ENCODE results near the gene KIRREL3.

Gene KIRREL3

DNA sequence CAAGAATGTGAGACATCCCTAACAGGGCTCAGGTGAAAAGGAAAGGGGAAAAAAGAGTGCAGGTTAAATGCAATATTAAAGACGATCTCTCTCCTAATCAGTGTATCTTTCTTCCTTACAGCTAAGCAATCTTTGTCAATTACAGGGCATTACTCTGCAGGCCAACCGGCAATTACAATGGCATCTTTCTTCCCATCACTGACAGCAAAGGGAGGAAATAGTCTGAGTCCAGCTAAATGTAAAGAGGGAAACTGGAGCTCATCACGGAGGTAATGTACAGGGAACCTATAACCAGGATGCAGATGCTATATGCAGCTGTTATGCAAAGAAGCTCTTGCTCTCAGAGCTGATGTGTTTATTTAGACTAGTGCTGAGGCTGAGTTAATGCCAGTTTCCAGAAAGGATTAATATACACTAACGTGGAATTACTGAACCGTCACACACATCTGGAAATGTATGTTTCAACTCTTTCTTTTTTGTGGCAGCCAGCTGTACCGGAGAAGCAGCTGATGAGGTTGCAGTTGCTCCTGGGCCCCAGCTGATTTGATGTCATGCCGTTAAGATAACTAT lies 121.6 kb downstream of the KIRREL3 start:
- TF ChIP-seq SUZ12 (IDR thresholded peaks at IDR 0.05; ENCODE audit: extremely low read depth, insufficient read depth, insufficient read length): no peak
- no peak for TF ChIP-seq YY1 (IDR thresholded peaks at IDR 0.05; ENCODE audit: insufficient read depth, insufficient read length)
- no peak for TF ChIP-seq ZNF274 (IDR thresholded peaks at IDR 0.05; ENCODE audit: low read depth, low read length)
- Histone ChIP-seq H3K4me3 (ENCODE audit: insufficient read length, low read depth) (no peak overlapping the region), H3K4me1 (ENCODE audit: insufficient read depth, insufficient read length) (no peaks in the 10 kb centered on the region), H3K36me3 (ENCODE audit: insufficient read depth, insufficient read length, low read length) (no peaks in the 10 kb centered on the region), H3K9me3 (ENCODE audit: insufficient read depth, low read length) (no peaks in the 10 kb centered on the region), H3K27me3 (ENCODE audit: insufficient read depth, insufficient read length) (no peaks in the 10 kb centered on the region), H3K9ac (ENCODE audit: insufficient read length, low read depth) (no peak overlapping the region)
- DNase-seq (ENCODE audit: low read depth, low spot score): no peak

DNA sequence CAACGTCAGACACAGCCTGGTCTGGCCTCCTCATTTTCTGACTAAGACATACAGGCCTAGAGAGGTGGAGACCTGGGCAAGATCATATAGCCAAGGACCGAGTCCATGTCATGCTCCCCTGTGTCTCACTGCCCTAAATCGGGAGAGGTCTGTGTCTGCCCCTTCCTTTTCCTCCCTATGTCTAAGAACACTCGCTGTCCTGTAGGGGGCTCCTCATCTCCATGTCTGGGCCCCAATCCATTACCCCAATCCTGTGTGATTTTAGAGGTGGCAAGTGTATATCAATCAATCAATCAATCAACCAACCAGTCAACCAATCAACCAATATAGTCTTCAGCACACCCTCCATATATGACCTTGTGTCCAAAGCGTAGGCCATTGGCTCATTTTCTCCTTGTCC lies 125.7 kb downstream of the KIRREL3 start:
- H3K4me1 ChIP-seq (ENCODE audit: insufficient read depth, insufficient read length): no peaks in the 10 kb centered on the region
- no peaks in the 10 kb centered on the region for H3K36me3 ChIP-seq (ENCODE audit: insufficient read depth, insufficient read length, low read length)
- H3K4me3 ChIP-seq (ENCODE audit: insufficient read length, low read depth): no peak overlapping the region
- H3K9ac ChIP-seq (ENCODE audit: insufficient read length, low read depth): no peak overlapping the region
- H3K27me3 ChIP-seq (ENCODE audit: insufficient read depth, insufficient read length): no peaks in the 10 kb centered on the region
- no peak for DNase-seq (ENCODE audit: low read depth, low spot score)
- TF ChIP-seq YY1 (IDR thresholded peaks at IDR 0.05; ENCODE audit: insufficient read depth, insufficient read length): no peak
- no peak for TF ChIP-seq ZNF274 (IDR thresholded peaks at IDR 0.05; ENCODE audit: low read depth, low read length)
- TF ChIP-seq SUZ12 (IDR thresholded peaks at IDR 0.05; ENCODE audit: extremely low read depth, insufficient read depth, insufficient read length): no peak
- H3K9me3 ChIP-seq (ENCODE audit: insufficient read depth, low read length): peaks cover 13% of the 10 kb centered on the region; the same call in 1 of the 2 replicates

DNA sequence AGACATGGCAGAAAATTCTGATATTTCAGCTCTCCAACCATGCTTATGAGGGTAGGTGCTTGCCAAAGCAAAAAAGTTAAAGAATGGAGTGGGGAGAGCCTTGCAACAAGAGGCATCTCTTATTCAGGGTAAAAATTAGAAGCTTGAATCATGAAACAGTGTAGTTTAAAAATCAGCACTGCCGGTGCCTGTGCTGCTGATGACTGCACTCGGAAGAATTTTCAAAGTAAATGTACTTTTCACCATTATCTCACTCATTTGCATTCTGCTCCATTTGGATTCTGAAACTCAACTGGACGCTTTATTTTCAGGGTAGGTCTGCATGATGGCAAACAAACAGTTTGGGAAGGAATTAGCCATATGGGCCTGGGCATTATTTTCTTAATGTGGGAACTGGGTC lies 126.3 kb downstream of the KIRREL3 start:
- H3K9ac ChIP-seq (ENCODE audit: insufficient read length, low read depth): no peak overlapping the region
- TF ChIP-seq ZNF274 (IDR thresholded peaks at IDR 0.05; ENCODE audit: low read depth, low read length): no peak
- TF ChIP-seq YY1 (IDR thresholded peaks at IDR 0.05; ENCODE audit: insufficient read depth, insufficient read length): no peak
- TF ChIP-seq SUZ12 (IDR thresholded peaks at IDR 0.05; ENCODE audit: extremely low read depth, insufficient read depth, insufficient read length): no peak
- H3K9me3 ChIP-seq (ENCODE audit: insufficient read depth, low read length): peaks cover 13% of the 10 kb centered on the region; the same call in 1 of the 2 replicates
- DNase-seq (ENCODE audit: low read depth, low spot score): no peak
- no peaks in the 10 kb centered on the region for H3K36me3 ChIP-seq (ENCODE audit: insufficient read depth, insufficient read length, low read length)
- no peak overlapping the region for H3K4me3 ChIP-seq (ENCODE audit: insufficient read length, low read depth)
- H3K4me1 ChIP-seq (ENCODE audit: insufficient read depth, insufficient read length): no peaks in the 10 kb centered on the region
- no peaks in the 10 kb centered on the region for H3K27me3 ChIP-seq (ENCODE audit: insufficient read depth, insufficient read length)

DNA sequence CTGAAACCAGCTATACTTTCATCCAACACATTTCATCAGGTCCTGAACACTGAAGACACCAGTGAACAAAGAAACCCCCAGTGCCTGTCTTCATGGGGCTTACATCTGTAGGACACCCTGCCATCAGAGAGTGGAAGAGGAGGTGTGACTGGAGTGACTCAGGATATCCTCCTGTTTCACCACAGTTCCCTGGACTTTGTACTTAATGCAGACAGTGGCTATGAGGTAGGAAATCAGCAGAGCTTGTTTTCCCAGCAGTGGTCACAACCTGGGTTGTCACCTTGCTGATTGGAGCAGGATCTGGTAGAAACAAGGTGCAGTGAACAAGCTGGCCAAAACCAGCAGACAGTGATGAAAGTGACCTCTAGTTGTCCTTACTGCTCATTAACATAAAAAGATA lies 128.8 kb downstream of the KIRREL3 start:
- Histone ChIP-seq H3K36me3 (ENCODE audit: insufficient read depth, insufficient read length, low read length) (no peaks in the 10 kb centered on the region), H3K27me3 (ENCODE audit: insufficient read depth, insufficient read length) (no peaks in the 10 kb centered on the region), H3K9ac (ENCODE audit: insufficient read length, low read depth) (no peak overlapping the region), H3K4me1 (ENCODE audit: insufficient read depth, insufficient read length) (no peaks in the 10 kb centered on the region), H3K9me3 (ENCODE audit: insufficient read depth, low read length) (peaks cover 13% of the 10 kb centered on the region; the same call in 1 of the 2 replicates), H3K4me3 (ENCODE audit: insufficient read length, low read depth) (no peak overlapping the region)
- DNase-seq (ENCODE audit: low read depth, low spot score): no peak
- no peak for TF ChIP-seq ZNF274 (IDR thresholded peaks at IDR 0.05; ENCODE audit: low read depth, low read length)
- TF ChIP-seq YY1 (IDR thresholded peaks at IDR 0.05; ENCODE audit: insufficient read depth, insufficient read length): no peak
- TF ChIP-seq SUZ12 (IDR thresholded peaks at IDR 0.05; ENCODE audit: extremely low read depth, insufficient read depth, insufficient read length): no peak

DNA sequence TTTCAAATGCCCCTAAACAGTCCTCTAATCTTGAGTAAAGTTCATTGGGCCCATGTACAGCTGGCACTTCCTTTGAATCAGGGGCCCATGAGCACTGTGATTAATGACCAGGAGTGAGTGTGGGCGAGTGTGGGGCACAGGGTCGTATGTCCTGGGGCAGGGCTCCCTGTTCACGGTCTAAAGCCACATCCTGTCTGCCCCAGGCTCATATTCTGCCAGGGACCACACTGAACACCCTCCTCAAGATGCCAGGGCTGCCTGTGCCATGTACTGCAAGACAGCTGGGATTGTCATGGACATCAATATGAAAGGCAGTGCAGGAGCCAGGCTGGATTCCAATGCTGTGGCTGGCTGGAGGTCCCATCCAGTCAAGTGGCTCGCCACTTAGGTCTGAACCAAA lies 130.5 kb downstream of the KIRREL3 start:
- TF ChIP-seq ZNF274 (IDR thresholded peaks at IDR 0.05; ENCODE audit: low read depth, low read length): no peak
- TF ChIP-seq YY1 (IDR thresholded peaks at IDR 0.05; ENCODE audit: insufficient read depth, insufficient read length): no peak
- TF ChIP-seq SUZ12 (IDR thresholded peaks at IDR 0.05; ENCODE audit: extremely low read depth, insufficient read depth, insufficient read length): no peak
- Histone ChIP-seq H3K27me3 (ENCODE audit: insufficient read depth, insufficient read length) (no peaks in the 10 kb centered on the region), H3K36me3 (ENCODE audit: insufficient read depth, insufficient read length, low read length) (no peaks in the 10 kb centered on the region), H3K9ac (ENCODE audit: insufficient read length, low read depth) (no peak overlapping the region), H3K9me3 (ENCODE audit: insufficient read depth, low read length) (peaks cover 13% of the 10 kb centered on the region; the same call in 1 of the 2 replicates), H3K4me3 (ENCODE audit: insufficient read length, low read depth) (no peak overlapping the region), H3K4me1 (ENCODE audit: insufficient read depth, insufficient read length) (no peaks in the 10 kb centered on the region)
- DNase-seq (ENCODE audit: low read depth, low spot score): no peak

DNA sequence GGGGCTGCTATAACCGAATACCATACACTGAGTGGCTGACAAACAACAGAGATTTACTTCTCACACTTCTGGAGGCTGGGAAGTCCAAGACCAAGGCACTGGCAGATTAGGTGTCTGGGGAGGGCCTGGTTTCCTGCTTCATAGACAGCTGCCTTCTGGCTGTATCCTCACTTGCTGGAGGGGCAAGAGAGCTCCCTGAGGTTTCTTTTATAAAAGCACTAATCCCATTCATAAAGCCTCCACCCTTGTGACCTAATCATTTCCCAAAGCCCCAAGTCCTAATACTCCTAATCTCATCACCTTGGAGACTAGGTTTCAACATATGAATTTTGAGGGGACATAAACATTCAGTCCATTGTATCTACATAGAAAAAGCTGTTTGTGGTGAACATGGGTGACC lies 131.8 kb downstream of the KIRREL3 start:
- Histone ChIP-seq H3K27me3 (ENCODE audit: insufficient read depth, insufficient read length) (no peaks in the 10 kb centered on the region), H3K9me3 (ENCODE audit: insufficient read depth, low read length) (peaks cover 13% of the 10 kb centered on the region; the same call in 1 of the 2 replicates), H3K36me3 (ENCODE audit: insufficient read depth, insufficient read length, low read length) (no peaks in the 10 kb centered on the region), H3K4me3 (ENCODE audit: insufficient read length, low read depth) (no peak overlapping the region), H3K9ac (ENCODE audit: insufficient read length, low read depth) (no peak overlapping the region), H3K4me1 (ENCODE audit: insufficient read depth, insufficient read length) (no peaks in the 10 kb centered on the region)
- DNase-seq (ENCODE audit: low read depth, low spot score): no peak
- TF ChIP-seq SUZ12 (IDR thresholded peaks at IDR 0.05; ENCODE audit: extremely low read depth, insufficient read depth, insufficient read length) (no peak), ZNF274 (IDR thresholded peaks at IDR 0.05; ENCODE audit: low read depth, low read length) (no peak)

DNA sequence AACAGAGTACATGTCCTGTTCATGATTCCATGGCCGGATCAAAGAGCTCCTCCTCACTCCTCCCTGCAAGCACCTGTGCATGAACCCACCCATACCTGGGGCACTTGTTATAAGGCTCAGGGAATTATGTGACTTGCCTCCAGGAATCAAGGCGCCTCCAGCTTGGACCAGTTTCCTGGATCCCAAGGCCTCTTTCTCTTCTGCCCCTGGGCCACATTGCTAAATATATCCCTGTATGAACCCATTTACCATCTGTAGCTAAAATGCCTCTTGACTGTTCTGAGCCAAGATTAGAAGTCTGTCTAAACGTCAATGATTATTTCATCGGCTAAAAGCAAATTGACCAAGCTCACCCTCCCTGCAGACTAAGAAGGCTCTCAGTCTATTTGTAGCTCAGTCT lies 135.6 kb downstream of the KIRREL3 start:
- no peaks in the 10 kb centered on the region for H3K27me3 ChIP-seq (ENCODE audit: insufficient read depth, insufficient read length)
- H3K36me3 ChIP-seq (ENCODE audit: insufficient read depth, insufficient read length, low read length): no peaks in the 10 kb centered on the region
- H3K4me1 ChIP-seq (ENCODE audit: insufficient read depth, insufficient read length): no peaks in the 10 kb centered on the region
- H3K9me3 ChIP-seq (ENCODE audit: insufficient read depth, low read length): no peaks in the 10 kb centered on the region
- DNase-seq (ENCODE audit: low read depth, low spot score): no peak
- H3K4me3 ChIP-seq (ENCODE audit: insufficient read length, low read depth): no peak overlapping the region
- H3K9ac ChIP-seq (ENCODE audit: insufficient read length, low read depth): no peak overlapping the region
- TF ChIP-seq SUZ12 (IDR thresholded peaks at IDR 0.05; ENCODE audit: extremely low read depth, insufficient read depth, insufficient read length) (no peak), ZNF274 (IDR thresholded peaks at IDR 0.05; ENCODE audit: low read depth, low read length) (no peak), YY1 (IDR thresholded peaks at IDR 0.05; ENCODE audit: insufficient read depth, insufficient read length) (no peak)

Data from NT2/D1 (cell line).